C4-2B (cell line): ENCODE data around the gene STX8.

Source experiments
- H3K27ac ChIP-seq: fragments of 450-650 bp; 2 replicates; pipeline ENCODE4 v1.5.1; 2017
- ZFX ChIP-seq: fragments of 450-650 bp; IDR thresholded peaks from 2 replicates; pipeline ENCODE4 v1.6.1; 2017
- TF ChIP-seq, protein P1 (sequence below): fragments of 450-650 bp; conservative IDR thresholded peaks from 2 replicates; pipeline ENCODE4 v1.5.1; 2017; ENCODE audit warnings: mild to moderate bottlenecking

Gene STX8

DNA sequence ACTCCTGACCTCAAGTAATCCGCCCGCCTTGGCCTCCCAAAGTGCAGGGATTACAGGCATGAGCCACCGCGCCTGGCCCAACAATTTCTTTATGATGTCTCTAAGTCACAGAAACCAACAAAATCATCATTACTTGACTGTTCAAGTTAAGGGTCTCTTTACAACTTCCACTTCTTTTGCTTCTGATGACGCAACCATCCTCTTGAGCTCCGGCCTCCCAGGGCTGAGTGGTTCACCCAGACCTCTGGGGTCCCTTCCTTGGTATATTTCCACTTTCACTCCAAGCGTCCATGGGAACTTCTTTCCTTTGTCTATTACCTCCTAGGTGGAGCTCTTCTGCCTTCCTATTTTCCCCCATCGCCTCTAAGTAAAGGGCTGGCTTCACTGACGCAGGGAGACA is 300.6 kb downstream of the STX8 start:
- H3K27ac ChIP-seq = no peak overlapping the region
- TF ChIP-seq, protein P1, sequence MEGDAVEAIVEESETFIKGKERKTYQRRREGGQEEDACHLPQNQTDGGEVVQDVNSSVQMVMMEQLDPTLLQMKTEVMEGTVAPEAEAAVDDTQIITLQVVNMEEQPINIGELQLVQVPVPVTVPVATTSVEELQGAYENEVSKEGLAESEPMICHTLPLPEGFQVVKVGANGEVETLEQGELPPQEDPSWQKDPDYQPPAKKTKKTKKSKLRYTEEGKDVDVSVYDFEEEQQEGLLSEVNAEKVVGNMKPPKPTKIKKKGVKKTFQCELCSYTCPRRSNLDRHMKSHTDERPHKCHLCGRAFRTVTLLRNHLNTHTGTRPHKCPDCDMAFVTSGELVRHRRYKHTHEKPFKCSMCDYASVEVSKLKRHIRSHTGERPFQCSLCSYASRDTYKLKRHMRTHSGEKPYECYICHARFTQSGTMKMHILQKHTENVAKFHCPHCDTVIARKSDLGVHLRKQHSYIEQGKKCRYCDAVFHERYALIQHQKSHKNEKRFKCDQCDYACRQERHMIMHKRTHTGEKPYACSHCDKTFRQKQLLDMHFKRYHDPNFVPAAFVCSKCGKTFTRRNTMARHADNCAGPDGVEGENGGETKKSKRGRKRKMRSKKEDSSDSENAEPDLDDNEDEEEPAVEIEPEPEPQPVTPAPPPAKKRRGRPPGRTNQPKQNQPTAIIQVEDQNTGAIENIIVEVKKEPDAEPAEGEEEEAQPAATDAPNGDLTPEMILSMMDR = no peak

GRCh38 chr17:9273428-9274391 is 301.9 kb downstream of the STX8 start:
- TF ChIP-seq, protein P1 = no peak
- no peak for TF ChIP-seq ZFX
- no peak overlapping the region for H3K27ac ChIP-seq

DNA sequence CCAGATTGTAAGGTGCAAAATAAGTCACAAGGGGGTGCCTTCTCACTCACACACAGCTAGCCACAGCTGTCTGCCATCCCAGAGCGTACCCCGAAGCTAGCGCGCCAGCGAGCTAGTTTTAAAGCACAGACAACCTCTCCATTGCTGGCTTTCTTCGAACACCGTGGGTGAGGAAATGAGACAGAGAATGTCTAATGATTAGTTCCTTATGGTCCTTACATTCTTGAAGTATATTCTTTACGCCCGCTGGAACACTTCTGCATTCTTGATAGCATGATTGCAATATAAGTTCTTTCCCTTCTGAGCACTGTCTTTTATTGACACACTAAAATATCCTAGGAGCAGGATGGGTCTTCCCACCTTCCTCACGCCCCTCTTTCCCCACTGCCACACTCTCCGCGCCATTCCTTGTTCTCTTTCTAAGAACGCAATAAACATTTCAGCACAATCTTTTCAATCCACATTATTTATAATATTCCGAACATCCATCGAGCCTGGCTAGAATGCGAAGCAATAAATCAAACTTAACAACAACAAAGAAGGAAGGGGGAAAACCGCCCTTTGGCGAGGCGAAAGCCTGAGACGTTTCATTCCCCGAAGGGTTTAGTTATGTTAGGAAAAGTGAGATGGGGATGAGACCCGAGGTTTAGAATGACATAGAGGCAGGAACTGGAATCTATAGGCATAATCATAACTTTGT is 303.0 kb downstream of the STX8 start:
- H3K27ac ChIP-seq = no peak overlapping the region
- TF ChIP-seq, protein P1 = no peak
- TF ChIP-seq ZFX = no peak

- no peak for TF ChIP-seq ZFX
- TF ChIP-seq, protein P1 = no peak
- no peak overlapping the region for H3K27ac ChIP-seq
Measured at GRCh38 chr17:9271989-9272388, 303.6 kb downstream of the STX8 start.

DNA sequence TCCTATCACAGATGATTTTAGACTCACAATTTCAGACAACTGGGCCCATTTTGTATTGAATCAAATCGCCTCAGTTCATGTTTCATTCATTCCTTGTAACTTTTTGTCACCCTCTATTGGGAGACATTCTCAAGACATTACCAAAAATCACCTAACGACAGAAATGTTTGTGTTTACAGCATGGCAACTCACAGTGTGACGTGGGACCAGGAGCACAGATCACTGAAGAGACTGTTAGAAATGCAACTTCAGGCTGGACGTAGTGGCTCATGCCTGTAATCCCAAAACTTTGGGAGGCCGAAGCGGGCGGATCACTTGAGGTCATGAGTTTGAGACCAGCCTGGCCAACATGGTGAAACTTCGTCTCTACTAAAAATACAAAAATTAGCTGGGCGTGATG is 304.7 kb downstream of the STX8 start:
- H3K27ac ChIP-seq = no peak overlapping the region
- TF ChIP-seq ZFX = no peak
- TF ChIP-seq, protein P1 = no peak

- TF ChIP-seq ZFX = no peak
- TF ChIP-seq, protein P1 = no peak
Measured at GRCh38 chr17:9269350-9270035, 306.1 kb downstream of the STX8 start.

DNA sequence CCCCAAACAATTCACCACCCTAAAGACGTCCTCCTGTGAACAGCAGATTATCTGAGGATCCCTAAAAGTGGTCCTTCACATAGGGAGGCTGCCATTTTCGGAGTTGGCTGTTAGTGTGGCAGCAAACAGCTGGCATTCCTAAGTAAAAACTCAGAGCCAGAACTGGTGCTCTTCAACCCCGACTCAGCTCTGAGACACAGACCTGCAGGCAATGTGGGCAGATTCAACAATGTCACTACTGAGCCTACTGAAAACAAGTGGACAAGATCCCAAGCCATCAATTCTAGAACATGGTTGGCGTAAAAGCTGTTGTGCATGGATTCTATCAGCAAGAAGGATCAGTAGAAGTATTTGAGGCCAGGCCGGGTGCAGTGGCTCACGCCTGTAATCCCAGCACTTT is 307.1 kb downstream of the STX8 start:
- no peak overlapping the region for H3K27ac ChIP-seq
- TF ChIP-seq, protein P1 = no peak
- no peak for TF ChIP-seq ZFX

More at GRCh38 chr17:9269350-9270035, 306.1 kb downstream of the STX8 start:
- H3K27ac ChIP-seq = no peak overlapping the region
